GM12801 (cell line): ENCODE results near the gene ADD2.

Experiments
- TF ChIP-seq, protein P1 (sequence below): IDR thresholded peaks from one replicate; pipeline ENCODE4 v1.5.1; 2011; ENCODE audit warnings: control low read depth; ENCODE audit not compliant: insufficient read length; ENCODE audit errors: extremely low read depth

Gene ADD2

DNA sequence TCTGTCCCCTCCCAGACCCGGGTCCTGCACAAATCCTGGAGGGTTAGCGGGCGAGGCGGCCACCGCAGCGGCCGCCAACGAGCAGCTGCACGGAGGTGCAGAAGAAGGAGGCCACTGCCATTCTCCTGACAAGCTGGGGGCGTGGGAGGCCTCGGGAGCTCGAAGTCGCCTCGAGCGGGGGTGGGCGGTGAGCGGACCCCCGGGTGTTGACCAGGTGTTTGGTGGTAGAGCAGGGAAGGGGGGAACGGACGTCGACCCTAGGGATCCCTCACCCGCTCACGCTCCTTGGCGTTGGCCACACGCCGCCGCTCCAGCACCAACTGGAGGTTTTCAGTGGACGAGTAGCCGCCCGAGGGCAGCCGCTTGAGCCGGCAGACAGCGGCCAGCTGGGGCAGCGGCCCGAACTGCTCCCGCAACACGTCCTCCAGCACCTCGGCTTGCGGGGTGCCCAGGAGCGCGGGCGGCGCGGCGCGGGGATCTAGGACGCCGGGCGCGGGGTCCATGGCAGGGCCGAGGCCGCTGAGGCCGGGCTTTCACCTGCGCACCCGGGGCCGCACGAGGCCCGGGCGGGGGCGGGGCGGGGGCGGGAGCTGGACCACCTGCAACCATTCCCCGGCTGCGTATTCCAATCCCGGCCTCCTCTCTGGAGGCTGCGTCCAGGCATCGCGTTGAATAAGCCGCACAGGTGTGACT, 22.3 kb upstream of the ADD2 start, which contains the start of gene FIGLA:
Gene FIGLA, minus strand, starts transcription at position 508 of the 693 bp plus-strand sequence. Its CDS starts 5 bp downstream, at position 503.
- TF ChIP-seq, protein P1, sequence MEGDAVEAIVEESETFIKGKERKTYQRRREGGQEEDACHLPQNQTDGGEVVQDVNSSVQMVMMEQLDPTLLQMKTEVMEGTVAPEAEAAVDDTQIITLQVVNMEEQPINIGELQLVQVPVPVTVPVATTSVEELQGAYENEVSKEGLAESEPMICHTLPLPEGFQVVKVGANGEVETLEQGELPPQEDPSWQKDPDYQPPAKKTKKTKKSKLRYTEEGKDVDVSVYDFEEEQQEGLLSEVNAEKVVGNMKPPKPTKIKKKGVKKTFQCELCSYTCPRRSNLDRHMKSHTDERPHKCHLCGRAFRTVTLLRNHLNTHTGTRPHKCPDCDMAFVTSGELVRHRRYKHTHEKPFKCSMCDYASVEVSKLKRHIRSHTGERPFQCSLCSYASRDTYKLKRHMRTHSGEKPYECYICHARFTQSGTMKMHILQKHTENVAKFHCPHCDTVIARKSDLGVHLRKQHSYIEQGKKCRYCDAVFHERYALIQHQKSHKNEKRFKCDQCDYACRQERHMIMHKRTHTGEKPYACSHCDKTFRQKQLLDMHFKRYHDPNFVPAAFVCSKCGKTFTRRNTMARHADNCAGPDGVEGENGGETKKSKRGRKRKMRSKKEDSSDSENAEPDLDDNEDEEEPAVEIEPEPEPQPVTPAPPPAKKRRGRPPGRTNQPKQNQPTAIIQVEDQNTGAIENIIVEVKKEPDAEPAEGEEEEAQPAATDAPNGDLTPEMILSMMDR: no peak

DNA sequence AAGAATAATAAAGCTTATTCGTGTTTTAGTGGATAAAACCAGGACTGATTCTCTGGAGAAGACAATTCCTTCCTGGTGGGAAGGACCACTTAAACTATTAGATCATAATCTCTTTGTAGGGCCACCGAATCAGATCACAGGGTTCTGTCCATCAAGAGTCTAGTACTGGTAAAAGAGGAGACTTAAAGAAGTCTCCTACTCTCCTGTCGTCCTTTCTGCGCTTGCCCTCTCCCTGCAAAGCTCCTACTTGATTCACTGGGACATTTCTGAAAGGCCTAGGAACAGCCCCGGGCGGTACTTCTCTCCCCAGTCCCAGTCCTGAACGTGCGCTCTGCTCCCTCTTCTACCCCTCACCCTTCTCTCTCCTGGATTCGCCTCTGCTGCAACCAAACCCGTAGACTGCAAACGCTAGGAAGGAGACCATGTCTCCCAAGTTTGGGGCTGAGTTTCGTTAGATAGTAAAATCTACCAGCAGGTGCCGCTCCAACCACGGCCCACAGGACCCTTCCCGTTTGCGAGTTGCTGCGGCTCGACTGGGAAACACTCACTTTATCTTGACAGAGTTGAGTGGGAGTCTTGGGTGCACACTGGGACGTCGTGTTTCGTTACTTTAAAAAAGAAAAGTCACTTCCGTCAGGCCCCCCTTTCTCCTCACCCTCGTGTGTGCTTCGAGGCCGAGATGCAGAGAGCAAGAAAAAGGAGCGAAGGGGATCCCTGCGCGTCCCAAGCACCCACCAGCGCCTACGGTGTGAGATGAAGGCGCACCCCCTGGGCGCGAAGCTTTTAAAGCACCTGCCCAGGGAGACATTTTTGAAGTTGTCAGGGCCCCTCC, 21.5 kb upstream of the ADD2 start:
- TF ChIP-seq, protein P1: no peak

DNA sequence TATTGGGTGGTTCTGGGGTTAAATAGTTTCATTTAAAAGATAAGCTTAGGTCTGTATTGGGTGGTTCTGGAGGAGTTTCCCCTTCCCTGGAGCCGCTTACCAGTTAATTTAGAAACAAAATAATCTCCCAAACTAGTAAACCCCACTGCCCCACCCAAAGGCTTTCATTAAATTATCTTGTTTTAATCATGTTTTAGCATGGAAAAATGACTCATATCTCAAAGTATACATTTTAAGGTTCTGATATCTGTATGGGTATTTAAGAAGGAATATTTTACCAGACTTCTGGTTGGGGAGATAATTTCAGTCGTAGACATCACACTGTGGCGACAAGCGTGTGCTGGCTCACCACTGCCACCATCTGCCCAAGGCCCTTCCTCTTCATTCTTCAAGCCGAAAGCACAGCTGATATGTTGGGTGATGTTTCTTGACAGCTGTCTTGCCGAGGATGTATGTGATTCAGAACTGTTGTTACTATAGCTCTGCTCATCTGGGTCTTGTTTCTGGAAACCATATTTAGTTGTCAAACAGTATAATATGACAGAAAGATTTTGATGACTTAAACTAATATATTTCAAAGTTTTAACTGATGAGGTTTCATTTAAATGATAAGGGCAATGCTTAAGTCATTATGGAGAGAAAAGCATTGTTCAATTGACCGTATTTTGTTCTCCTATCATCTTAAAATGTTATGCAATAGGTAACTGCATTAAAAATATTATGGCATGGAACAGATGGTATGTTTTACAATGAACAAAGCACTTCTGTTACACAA, 17.3 kb upstream of the ADD2 start:
- TF ChIP-seq, protein P1: no peak

DNA sequence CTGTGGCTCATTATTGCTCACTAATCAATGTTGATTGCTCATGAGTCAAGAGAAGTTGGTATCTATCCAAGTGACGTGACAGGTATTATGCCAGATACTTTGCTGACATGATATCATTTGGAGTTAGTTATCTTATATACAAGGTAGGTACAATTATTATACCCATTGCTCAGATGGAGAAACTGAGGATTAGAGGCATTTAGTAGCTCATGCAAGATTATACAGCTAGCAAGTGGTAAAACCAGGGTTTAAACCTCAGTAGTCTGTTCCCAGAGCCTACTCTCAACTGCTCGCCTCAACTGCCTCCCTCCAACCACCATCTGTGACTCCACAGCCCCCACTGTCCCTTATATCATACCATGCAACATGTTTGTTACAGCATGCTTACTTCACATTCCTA, 16.3 kb upstream of the ADD2 start:
- TF ChIP-seq, protein P1: no peak

DNA sequence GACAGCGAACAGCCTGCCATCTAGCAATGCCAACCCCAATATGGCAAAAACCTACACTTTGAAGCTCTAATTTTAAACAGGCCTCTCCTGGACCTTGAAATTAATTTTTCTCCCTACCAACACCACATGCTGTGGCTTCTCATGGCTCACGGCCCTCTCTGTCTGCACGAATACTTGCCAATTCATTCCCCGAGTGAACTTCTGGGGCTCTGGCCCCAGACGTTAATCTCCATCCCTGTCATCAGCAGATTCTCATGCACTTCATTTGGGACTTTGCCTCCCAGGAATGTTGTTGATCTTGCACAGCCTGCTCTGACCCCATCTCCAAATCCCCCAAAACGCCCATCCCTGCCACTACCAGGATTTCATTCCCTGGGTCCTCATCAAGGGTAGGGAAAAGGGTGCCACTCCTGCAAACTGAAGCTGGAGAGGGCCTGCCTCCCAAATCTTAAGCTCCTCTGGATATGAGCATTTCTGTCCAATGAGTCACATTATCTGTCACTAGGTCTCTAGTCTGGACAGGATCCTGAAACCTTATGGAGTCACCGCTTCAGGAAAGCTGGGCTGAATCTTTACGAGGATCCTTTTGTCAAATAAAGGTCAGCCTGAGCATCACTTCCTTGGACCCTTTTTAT, 12.0 kb upstream of the ADD2 start:
- TF ChIP-seq, protein P1: no peak

DNA sequence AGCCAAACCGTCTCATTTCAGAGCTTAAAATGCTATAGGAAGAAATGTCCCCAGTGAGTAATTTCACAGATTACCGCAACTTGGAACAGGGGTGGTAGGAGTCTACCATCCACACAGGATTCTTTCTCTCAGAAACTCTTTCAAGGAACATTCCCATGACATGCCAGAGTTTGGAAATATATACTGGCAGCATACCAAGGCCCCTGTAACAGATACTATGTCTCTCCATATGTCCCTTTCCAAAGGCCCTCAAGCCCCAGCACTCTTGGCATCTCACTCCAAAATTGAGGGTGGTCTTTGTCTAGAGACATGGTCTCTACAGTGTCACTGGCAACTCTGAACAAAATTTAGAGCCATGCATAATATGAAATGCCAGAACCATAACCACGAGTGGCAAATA, 11.5 kb upstream of the ADD2 start:
- TF ChIP-seq, protein P1: no peak
